RCC 7860 (cell line): ENCODE results near the gene GAL3ST2.
A peak's percentile ranks its signal among the peaks of the same experiment; 100 is the strongest.
"Not testable (repeated sequence)": the region's sequence is repeated elsewhere in the genome, so short reads cannot be mapped to it uniquely, and the experiment has no call there.

ENCODE experiments used
- DNase-seq: peaks from one replicate; pipeline ENCODE4 v3.0.0-alpha.2; 2015; ENCODE audit warnings: low spot score
- FAIRE-seq: peaks from 2 replicates; lab custom pipeline; 2012; peaks lifted over from hg19 to GRCh38; lab: Jason Lieb, UNC

The GAL3ST2 gene

DNA sequence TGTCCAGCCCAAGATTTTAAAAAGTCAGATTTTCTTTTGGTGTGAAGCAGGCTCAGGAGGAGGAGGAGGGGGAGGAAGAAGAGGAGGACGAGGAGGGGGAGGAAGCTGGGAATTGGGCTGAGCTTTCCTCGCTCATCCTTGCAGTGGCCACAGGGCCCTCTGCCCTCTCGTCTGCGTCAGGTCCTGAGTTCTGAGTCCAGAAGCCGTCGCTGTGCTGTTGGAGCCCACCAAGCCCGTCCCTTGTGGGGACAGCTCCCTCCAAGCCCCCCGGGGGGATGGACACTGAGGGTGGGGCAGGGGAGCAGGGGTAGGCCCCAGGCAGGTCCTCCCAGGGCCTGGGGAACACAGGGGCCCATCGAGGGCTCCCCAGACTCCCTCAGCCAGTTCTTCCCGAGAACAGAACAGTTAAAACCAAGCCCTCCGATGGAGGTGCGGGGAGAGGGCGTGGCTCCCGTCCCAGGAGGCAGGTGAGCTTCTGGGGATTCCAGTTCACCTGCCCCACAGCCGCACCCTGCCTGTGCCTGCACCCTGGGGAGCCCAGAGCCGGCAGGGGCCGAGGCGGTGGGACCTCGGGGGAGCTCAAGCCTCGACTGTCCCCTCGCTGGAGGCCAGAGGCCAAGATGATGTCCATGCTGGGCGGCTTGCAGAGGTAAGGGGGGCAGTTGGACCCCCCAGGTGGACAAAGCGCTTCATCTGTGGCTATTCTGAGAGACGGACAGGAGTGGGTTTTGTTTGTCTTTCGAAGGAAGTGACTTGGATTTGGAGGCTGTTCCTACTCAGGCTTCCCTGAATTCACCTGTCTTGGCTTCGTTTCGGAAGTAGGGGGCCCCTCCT, at the start of gene GAL3ST2:
Gene GAL3ST2 (plus strand): TSS at position 487 of the 834 bp plus-strand sequence. CDS start 134 bp downstream, at position 621.
- no peak for FAIRE-seq
- DNase-seq = no peak

DNA sequence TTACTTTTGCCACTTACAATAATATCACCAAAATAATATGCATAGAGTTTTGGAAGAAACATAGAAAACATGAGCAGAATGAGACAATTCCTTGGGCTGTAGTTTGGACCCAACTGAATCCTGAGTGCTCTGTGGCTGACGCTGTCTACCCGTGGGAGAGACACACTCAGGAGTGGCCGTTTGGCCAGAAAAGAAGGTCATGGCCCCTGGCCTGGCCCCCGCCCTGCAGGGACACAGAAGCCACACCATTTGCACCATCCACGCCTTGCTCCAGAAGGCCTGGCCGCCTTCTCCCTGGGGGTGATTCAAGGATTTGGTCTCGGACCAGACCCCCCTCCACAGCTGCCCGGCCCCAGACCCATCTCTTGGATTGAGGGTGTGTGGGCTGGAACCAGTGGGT, 48.6 kb upstream of the GAL3ST2 start:
- DNase-seq = no peak
- FAIRE-seq = no peak

DNA sequence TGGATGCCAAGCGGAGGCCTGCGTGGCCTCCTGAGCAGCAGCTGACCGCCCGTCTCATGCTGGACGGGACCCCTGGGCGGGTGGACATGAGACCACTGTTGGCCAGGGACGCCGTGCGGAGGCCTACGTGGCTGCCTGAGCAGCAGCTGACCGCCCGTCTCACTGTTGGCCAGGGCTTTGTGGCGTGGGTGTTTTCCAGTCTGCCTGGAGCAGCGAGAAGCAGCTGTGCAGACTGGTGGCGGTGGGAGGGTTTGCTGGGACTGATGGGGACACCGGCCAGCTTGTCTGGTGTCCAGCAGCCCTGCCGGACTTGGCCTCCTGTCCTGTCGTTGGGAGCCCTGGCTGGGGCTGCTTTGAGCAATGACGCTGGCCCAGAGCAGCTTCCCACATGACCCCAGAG, 48.0 kb upstream of the GAL3ST2 start:
- DNase-seq (no peak), FAIRE-seq (no peak)

DNA sequence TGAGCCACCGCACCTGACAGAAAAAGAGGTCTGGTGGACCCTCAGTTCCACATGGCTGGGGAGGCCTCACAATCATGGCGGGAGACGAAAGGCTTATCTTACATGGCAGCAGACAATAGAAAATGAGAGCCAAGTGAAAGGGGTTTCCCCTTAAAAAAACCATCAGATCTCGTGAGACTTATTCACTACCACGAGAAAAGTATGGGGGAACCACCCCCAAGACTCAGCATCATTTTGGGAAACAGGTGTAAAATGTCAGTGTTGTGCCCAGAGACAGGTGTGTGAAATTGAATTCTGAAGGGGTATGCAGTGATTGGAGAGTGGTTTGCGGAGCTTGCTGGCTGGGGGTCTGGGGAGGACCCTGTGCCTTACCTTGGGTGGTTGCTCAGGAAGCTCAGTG, 46.8 kb upstream of the GAL3ST2 start:
- no peak for FAIRE-seq

DNA sequence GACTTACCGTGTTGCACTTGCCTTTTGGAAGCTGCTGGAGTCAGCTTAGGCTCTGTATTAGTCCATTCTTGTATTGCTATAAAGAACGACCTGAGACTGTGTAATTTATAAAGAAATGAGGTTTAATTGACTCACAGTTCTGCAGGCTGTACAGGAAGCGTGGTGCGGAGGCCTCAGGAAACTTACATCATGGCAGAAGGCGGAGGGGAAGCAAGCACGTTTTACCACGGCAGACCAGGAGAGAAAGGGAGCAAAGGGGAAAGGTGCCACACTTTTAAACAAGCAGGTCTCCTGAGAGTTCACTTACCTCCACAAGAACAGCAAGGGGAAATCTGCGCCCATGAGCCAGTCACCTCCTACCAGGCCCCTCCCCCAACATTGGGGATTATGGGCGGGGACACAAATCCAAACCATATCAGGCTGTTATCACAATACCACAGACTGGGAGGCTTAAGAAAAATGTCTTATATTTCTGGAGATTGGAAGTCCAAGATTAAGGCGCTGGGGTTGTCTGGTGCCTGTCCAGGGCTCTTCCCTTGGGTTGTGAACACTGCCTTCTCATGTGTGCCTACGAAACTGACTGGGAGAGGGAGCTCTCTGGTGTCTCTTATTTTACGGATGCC, 45.8 kb upstream of the GAL3ST2 start:
- no peak for FAIRE-seq

More for the DNA sequence above, 46.8 kb upstream of the GAL3ST2 start:
- DNase-seq = no peak

DNA sequence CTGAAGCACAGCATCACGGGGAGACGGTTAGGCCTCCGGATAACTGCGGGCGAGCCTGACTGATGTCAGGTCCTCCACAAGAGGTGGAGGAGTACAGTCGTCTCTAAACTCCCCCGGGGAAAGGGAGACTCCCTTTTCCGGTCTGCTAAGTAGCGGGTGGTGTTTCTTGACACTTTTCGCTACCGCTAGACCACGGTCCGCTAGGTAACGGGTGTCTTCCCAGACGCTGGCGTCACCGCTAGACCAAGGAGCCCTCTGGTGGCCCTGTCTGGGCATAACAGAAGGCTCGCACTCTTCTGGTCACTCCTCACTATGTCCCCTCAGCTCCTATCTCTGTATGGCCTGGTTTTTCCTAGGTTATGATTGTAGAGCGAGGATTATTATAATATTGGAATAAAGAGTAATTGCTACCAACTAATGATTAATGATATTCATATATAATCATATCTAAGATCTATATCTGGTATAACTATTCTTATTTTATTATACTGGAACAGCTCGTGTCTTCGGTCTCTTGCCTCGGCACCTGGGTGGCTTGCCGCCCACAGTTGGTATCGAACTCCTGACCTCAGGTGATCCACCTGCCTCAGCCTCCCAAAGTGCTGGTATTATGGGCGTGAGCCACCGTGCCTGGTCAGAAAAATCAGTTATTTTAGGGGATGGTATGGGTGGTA, 44.0 kb upstream of the GAL3ST2 start:
- peak; percentile 52 for DNase-seq
- FAIRE-seq = not testable (repeated sequence)

More for the DNA sequence above, 45.8 kb upstream of the GAL3ST2 start:
- no peak for DNase-seq

DNA sequence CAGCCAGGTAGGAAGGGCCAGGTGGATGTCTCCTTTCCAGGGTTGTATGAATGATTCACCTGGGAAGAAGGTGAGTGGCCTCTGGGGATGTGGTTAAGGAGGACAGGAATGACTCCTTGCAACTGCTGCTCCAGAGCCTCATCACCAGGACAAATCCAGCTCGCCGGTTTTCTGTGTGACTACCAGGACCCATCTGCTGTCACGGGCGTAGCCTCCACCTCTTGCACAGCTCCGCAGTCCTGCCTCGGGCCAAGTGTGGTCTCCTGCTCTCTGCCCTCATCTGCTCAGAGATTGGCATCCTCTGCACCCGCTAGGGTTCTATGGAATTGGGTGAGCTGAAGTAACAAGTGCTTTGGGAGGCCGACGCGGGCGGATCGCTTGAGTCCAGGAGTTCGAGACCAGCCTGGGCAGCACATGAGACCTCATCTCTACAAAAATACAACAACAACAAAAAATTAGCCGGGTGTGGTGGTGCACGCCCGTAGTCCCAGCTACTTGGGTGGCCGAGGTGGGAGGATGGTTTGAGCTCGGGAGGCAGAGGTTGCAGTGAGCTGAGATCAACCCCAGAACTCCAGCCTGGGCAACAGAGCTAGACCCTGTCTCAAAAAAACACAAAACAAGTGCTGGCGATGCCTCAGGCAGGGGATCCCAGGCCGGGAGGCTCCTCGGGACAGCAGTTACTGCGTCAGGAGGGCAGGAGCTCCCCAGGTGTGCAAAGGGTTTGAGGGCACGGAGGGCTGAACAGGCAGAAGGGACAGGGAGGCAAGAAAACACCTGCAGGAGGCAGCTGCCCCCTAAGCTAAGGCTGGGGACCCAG, 43.0 kb upstream of the GAL3ST2 start:
- DNase-seq = no peak
- no peak for FAIRE-seq

DNA sequence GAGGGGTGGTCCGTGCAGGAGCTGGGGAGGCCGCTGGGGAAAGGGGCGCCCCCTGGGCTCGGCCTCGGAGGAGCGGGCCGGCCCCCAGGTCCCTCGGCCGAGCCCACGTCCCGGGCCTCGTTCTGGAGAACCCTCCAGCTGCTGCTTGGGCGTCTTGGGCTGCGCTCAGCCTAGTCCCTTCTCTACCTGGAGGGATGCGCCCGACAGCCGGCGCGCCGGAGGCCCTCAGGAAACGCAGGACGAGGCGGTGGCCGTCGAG, 42.5 kb upstream of the GAL3ST2 start:
- FAIRE-seq = no peak
- DNase-seq = no peak

DNA sequence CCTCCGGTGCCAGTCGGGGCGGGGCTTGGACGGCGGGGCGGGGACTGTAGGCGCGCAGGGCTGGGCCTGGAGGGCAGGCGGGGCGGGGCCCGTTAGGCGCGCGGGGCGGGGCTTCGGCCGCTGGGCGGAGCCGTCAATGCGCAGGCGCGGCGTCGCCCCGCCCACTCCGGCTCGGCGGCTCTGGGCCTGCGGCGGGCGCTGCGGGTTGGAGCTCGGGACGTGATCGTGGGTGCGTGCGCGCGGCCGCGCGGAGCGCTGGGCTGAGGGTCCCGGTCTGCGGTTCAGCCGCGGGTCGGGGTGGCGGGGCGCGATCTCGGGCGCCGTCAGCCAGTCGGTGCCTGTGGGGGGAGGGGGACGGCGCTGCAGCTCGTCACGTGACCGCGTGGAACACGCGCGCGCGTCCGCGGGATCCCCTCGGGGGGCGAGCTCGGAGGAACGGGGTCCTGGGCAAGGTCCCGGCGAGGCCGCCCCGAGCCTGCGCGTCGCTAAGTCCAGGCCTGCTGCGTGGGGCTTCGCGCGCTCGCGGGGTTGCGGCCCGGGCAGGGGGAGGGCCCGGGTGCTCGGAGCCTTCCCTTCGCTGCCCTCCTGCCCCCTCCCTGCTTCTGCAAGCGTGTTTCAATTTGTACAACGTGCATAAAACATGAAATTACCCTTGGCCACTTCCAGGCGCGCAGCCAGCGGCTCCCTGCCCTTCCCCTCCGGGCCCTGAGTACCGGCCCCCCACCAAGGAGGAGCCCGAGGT, 42.0 kb upstream of the GAL3ST2 start, which contains the start of gene D2HGDH:
Gene D2HGDH (plus strand): TSS at position 164 of the 742 bp plus-strand sequence. CDS start 595 bp downstream, outside the sequence.
- peak; percentile 65 for DNase-seq
- FAIRE-seq = no peak

DNA sequence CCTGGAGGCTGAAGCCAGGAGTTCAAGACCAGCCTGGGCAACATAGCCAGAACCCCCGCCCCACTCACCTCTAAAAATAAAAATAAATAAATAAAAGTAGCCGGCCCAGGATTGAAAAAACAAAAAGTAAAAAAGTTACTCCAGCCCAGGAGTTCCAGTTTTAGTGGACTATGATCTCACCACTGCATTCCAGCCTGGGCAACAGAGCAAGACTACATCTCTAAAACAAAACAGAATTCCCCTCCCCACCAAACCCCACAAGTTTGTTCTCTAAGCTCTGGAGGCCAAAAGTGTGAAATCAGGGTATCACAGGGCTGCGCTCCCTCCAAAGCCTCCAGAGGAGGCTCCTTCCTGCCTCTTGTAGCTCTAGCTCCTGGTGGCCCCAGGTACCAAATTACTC, 40.5 kb upstream of the GAL3ST2 start:
- FAIRE-seq (no peak), DNase-seq (no peak)

DNA sequence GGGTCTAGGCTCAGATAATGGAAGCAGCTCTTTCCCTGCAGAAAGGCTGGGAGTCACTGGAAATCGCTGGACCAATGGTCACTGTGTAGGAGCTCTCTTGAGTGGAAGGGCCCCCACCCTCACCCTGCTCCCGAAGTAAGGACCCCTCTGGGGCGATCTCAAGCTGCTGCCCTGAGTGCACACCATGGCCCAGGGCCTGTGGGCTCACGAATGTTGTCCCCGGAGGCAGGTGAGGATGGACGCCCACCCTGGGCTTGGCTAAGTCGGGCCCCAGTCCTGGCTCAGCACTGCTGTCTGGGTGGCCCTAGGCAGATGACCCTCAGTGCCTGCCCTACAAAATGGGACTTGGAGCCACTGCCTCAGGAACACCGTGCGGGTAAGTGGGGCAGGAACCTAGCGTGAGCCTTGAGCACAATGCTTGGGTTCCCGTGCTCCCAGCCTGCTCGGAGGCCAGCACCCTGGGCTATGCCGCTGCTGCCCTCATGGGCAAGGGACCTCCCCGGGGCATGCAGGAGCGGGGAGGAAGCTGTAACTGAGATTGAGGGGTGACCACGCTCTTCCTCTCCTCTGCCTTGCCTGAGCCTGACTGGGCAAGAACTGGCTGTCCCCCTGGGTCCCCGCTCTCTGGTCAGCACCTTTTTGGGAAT, 38.5 kb upstream of the GAL3ST2 start:
- FAIRE-seq (no peak), DNase-seq (no peak)

DNA sequence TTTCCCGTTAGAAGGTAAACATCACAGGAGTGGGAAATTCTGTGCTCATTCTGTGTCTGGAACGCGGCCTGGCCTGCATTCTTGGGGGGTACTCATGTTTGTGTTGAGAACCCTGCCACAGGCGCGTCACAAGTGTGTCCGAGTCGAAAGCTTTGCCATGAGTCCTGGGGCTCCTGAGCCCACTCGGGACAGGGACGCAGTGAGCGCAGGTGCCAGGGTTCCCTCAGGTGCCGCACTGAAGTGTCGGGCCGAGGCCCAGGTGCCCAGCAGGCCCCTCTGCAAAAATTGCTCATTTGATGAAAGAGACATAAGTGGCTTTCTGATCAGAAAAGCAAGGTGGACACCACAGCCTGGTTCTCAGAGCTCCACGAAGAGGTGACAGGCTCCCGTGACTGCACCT, 37.4 kb upstream of the GAL3ST2 start:
- DNase-seq (no peak), FAIRE-seq (no peak)

DNA sequence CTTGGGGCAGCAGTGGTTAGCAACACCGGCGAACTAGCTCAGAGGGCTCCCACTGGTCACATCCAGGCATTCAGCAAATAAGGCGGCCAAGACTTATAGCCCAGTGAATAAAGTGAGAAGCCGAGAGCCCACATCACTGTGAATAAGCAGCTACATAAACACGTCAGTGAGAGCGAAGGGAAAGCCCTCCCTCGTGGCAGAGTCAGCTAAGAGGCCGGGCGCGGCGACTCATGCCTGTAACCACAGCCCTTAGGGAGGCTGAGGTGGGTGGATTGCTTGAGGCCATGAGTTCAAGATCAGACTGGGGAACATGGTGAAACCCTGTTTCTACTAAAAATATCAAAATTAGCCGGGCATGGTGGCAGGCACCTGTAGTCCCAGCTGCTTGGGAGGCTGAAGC, 37.0 kb upstream of the GAL3ST2 start:
- peak; percentile 14 for FAIRE-seq
- DNase-seq = peak; percentile 61

DNA sequence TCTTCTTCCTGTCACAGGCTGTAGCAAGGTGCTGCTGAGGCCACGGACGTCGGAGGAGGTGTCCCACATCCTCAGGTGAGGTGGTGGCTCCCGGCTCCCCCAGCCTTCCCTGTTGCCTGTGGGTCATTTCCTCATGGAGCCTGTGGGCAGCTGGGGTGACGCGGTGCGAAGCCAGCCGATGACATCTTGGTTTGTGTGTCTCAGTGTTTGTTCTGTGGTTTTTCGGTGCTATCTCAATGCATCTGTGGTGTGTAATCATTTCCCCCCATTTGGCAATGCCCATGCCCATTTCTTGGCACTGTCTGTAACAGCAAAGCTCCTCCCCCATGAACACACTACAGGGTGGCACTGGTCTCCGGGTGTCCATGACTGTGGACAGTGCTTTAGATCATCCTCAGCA, 35.6 kb upstream of the GAL3ST2 start:
- peak; percentile 88 for FAIRE-seq
- DNase-seq = peak; percentile 92

DNA sequence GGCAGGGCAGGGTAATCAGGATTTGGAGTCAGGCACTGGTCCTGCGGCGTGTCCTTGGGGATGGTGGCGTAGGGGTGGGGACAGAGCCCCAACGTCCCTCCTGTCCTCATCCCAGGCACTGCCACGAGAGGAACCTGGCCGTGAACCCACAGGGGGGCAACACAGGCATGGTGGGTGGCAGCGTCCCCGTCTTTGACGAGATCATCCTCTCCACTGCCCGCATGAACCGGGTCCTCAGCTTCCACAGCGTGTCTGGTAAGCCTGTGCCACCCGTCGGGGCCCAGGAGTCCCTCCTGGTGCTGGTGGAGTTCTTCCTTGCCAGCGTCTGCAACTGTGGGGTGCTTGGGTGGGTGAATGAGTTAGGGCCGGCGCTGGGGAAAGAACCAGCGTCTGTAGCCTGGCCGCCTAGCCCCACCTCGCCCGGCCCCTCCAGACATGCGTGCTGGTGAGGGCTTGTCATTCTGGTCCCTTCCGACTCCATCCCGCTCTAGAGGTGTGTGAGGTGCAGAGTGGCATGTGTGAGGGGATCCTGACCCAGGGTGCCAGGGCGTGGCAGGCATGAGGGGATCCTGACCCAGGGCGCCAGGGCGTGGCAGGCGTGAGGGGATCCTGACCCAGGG, 34.2 kb upstream of the GAL3ST2 start:
- no peak for FAIRE-seq
- no peak for DNase-seq

DNA sequence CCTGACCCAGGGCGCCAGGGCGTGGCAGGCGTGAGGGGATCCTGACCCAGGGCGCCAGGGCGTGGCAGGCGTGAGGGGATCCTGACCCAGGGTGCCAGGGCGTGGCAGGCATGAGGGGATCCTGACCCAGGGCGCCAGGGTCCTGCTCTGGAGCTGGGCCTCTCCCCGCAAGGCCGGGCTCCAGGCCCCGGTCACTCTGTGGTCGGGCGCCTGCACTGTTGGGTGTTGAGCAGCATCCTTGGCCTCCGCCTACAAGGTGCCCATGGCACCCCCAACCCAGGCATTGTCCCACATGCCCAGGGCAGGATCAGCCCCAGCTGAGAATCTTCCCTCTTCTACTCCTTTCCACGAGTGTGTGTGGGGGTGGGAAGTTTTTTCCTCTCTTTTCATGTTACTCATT, 33.6 kb upstream of the GAL3ST2 start:
- FAIRE-seq = not testable (repeated sequence)

DNA sequence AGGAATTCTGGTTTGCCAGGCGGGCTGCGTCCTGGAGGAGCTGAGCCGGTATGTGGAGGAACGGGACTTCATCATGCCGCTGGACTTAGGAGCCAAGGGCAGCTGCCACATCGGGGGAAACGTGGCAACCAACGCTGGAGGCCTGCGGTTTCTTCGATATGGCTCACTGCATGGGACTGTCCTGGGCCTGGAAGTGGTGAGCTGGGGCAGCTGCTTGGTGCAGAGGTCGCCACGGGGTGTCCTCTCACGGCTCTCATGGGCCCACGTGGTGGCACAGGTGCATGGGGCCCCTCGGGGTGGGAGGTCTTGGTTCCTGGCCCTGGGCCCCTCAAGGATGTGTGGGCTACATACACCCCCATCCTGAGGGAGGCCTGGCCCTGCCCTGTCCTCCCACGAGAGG, 33.0 kb upstream of the GAL3ST2 start:
- FAIRE-seq = no peak
- DNase-seq = no peak

More for the DNA sequence above, 33.6 kb upstream of the GAL3ST2 start:
- DNase-seq = not testable (repeated sequence)

DNA sequence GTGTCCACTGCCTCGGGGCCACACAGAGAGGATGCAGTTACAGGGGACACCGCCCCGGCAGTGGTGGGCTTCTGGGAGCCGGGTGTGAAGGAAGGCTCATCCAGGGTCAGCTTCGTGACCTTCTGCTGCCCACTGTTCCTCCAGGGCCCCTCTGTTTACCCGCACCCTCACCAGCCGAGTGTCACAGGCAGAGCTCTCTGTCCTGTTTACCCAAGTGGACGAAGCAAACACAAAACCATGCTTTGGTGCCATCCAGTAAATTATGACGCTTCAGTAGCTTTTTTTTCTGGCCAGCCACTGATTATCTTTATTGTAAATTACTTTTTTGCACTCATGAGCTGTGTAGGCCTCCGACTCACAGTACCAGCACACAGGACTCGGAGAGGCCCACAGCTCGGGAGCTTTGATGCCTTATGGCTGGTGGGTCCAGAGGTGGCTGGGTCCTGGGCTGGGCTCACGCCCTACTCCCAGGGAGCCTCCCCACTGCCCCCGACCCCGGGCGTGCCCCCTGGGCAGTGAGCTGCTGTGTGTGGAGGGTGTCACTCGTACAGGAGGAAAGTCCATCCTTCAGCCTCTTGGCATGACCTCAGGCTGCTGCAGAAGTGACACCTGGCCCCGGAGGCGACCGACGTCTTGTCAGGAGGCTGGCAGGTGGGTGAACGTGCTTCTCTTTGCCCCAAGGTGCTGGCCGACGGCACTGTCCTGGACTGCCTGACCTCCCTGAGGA, 32.4 kb upstream of the GAL3ST2 start:
- no peak for FAIRE-seq

DNA sequence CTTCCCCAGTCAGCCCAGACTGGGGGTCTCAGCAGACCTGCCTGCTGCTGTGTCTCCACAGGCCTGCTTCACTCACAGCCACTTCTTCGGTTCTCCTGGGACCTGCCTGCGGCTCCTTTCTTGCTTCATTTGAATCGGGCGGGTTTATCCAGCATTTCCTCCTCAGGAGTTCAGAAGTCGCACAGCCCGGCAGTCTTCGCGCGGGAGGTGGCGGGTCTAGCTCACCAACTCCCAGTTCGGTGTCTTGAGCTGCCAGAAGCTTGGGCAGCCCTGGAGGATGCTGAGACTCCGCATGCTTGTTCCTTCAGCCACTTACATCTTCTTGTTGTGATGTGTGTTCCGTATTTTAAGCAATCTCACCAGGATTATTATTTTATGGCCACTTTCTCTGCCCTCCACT, 31.3 kb upstream of the GAL3ST2 start:
- DNase-seq (no peak), FAIRE-seq (no peak)

More for the DNA sequence above, 32.4 kb upstream of the GAL3ST2 start:
- DNase-seq = no peak
